GM21381 (cell line): Measurements from ENCODE around the gene RHOXF1.
"Not testable (repeated sequence)": the region's sequence is repeated elsewhere in the genome, so short reads cannot be mapped to it uniquely, and the experiment has no call there.

Experiments
- ATAC-seq: cut with Tn5 transposase; IDR thresholded peaks from one replicate; pipeline ENCODE4 v1.9.1; 2021; ENCODE audit warnings: mild to moderate bottlenecking, moderate library complexity; ENCODE audit not compliant: unreplicated experiment

The RHOXF1 gene

DNA sequence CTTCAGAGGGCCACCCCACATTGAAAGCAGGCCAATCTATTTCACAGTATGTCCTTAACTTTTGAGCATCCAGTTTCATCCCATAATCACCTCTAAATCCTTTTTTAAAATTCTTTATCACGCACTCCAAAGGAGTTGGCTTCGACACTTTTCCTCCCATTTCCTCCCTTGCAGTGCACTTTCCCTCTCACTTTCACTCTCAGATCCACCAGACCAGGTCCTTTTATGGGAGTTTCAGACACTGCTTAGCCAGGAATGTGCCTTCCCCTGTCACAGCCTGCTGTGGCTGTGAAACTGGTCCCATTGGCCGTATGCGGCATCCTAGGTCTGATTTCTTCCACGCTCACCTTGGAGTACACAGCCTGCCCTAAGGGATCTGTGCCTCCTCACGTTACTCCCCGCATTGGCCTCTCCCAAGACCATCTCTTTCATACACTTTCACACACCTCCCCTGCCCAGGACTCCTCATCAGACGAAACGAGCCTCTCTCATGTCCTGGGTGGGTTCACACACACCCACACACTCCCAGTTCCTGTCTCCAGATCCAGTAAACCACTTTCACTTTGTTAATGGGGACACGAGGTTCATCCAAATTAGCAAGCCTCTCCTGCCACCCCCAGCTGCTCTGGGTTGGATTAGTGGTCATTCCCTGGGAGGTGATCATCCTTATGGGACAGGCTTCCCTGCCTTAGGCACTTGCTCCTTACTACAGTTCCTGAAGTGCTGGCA, 28.3 kb downstream of the RHOXF1 start:
- ATAC-seq = no peak

DNA sequence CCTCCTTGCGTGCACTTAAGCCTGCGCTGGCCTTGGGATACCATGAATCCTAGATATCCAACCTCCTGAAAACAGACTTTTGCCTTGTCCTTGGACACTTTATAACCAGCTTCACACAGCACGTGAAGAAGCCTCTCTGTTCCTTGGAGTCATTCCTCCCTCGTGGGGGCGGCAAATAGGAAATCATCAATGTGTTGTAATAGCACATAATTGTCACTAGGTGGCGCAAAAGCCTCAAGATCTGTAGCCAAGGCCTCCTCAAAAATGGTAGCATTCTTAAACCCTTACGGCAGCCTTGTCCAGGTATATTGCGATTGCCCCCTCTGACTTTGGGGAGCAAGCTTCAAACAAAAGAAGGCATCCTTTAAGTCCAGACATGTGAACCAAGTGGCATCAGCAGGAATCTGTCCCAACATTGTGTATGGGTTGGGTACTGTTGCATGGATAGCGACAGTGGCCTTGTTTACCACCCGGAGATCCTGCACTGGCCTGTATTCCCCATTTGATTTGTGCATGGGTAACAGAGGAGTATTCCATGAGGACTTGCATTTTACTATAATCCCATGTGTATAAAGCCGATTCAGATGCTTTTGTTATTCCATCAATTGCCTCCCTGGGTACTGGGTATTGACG, 30.0 kb downstream of the RHOXF1 start:
- ATAC-seq = not testable (repeated sequence)

DNA sequence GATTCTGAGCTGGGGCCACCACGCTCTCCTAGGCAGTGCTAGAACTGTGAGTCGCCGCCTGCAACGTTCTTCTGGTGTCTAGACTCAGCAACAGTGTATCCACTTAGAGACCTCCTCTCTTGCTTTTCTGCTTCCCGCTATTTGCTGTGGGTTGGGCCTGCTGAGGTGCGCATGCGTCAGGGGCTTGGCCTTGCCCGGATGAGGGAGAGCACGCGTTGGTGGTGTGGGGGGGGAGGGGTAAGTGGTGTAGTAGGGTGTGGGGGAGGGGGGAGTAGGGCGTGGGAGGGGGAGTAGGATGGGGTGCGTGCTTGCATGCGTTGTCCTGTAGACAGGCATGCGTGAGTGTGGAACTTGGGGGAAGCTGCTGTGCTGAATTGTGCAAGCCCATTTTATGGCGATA, 38.1 kb downstream of the RHOXF1 start, which contains the start of gene RHOXF2B:
Gene RHOXF2B, minus strand, starts transcription at position 101 of the 400 bp plus-strand sequence. CDS start 138 bp downstream, outside the sequence.
- ATAC-seq = not testable (repeated sequence)

DNA sequence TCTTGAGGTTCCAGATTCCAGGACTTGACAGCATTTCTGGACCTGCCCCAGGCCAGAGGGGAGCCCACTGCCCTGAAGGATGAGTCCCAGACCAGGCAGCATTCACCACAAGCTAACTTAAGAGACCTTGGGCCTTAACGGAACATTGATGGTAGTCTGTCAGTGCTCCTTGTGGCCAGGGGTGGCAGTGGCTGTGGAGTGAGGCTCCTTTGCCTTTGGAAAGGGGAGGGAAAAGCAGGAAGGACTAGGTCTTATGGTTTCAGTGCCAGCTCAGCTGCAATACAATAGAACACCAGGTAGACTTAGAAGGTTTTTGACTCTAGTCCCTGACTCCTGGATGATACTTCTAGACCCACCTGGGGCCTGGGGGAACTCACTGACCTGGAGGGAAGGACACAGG, 49.5 kb downstream of the RHOXF1 start:
- not testable (repeated sequence) for ATAC-seq
